Smooth muscle cell (in vitro differentiated cells): ENCODE data around the gene MFSD12. TPM values are rescaled to one million over a fixed set of nuclear protein-coding genes. Genes with fewer than 3 reads are reported as not detected.
"Not testable (repeated sequence)": the region's sequence is repeated elsewhere in the genome, so short reads cannot be mapped to it uniquely, and the experiment has no call there.

Experiments
- DNase-seq: peaks from one replicate; lab custom pipeline; 2025; ENCODE audit not compliant: unreplicated experiment; lab: John Stamatoyannopoulos, UW
- H2AFZ ChIP-seq: fragments of 200-600 bp; sonication (generic); 2 replicates; pipeline ENCODE4 v1.6.0; 2016; ENCODE audit warnings: antibody characterized with exemption, low read depth, mild to moderate bottlenecking
- H3F3A ChIP-seq: fragments of 200-600 bp; sonication (generic); 2 replicates; pipeline ENCODE4 v1.6.0; 2017; ENCODE audit warnings: antibody characterized with exemption, low read depth
- H3K27ac ChIP-seq: fragments of 200-600 bp; sonication (generic); 2 replicates; pipeline ENCODE4 v1.5.1; 2016; ENCODE audit warnings: low read depth, mild to moderate bottlenecking
- H3K27me3 ChIP-seq: fragments of 200-600 bp; sonication (generic); 2 replicates; pipeline ENCODE4 v1.6.1; 2016; ENCODE audit warnings: low read depth, mild to moderate bottlenecking
- H3K36me3 ChIP-seq: fragments of 200-600 bp; sonication (generic); 2 replicates; pipeline ENCODE4 v1.5.1; 2016; ENCODE audit warnings: low read depth
- H3K4me1 ChIP-seq: fragments of 200-600 bp; sonication (generic); 2 replicates; pipeline ENCODE4 v1.5.1; 2016; ENCODE audit warnings: low read depth
- H3K4me2 ChIP-seq: fragments of 200-600 bp; sonication (generic); 2 replicates; pipeline ENCODE4 v1.6.0; 2016; ENCODE audit warnings: mild to moderate bottlenecking
- H3K4me3 ChIP-seq: fragments of 200-600 bp; sonication (generic); 2 replicates; pipeline ENCODE4 v1.5.1; 2016; ENCODE audit warnings: mild to moderate bottlenecking
- H3K79me2 ChIP-seq: fragments of 200-600 bp; sonication (generic); 2 replicates; pipeline ENCODE4 v1.6.0; 2016; ENCODE audit warnings: low read depth, mild to moderate bottlenecking
- H3K9ac ChIP-seq: fragments of 200-600 bp; sonication (generic); 2 replicates; pipeline ENCODE4 v1.6.0; 2016; ENCODE audit warnings: low read depth
- H3K9me3 ChIP-seq: fragments of 200-600 bp; sonication (generic); replicated peaks from 2 replicates; pipeline ENCODE4 v1.5.1; 2016; ENCODE audit warnings: low read depth
- H4K20me1 ChIP-seq: fragments of 200-600 bp; sonication (generic); 2 replicates; pipeline ENCODE4 v1.6.0; 2016; ENCODE audit warnings: low read depth
- WGBS: methylation state at CpG from one replicate; pipeline ENCODE4 v1.1.7; 2016; ENCODE audit warnings: low lambda C conversion rate; 5-methylcytosine and 5-hydroxymethylcytosine counted together
- polyA plus RNA-seq: library from polyadenylated mRNA; unstranded; fragments of >200 nt; fragmentation: Nextera tagmentation; extraction: Ambion mirVana; gene quantifications from 2 replicates; pipeline ENCODE4 v1.2.1, GENCODE V29; 2016
- total RNA-seq: library from RNA; depleted of rRNA; stranded (reverse); fragments of >200 nt; gene quantifications from 2 replicates; pipeline ENCODE4 v1.2.3, GENCODE V29; 2014
- TF ChIP-seq, protein P1 (sequence below): fragments of 200-600 bp; sonication (generic); IDR thresholded peaks from 2 replicates; pipeline ENCODE4 v1.5.1; 2017; ENCODE audit warnings: borderline replicate concordance, mild to moderate bottlenecking, antibody characterized with exemption; ENCODE audit not compliant: insufficient read depth, poor library complexity, severe bottlenecking

Gene MFSD12
- total and polyA plus RNA-seq, 2 experiments from 2014 or later: 56.0 to 73.8 TPM

GRCh38 chr19:3532154-3532786 lies 25.1 kb downstream of the MFSD12 start:
- TF ChIP-seq, protein P1, sequence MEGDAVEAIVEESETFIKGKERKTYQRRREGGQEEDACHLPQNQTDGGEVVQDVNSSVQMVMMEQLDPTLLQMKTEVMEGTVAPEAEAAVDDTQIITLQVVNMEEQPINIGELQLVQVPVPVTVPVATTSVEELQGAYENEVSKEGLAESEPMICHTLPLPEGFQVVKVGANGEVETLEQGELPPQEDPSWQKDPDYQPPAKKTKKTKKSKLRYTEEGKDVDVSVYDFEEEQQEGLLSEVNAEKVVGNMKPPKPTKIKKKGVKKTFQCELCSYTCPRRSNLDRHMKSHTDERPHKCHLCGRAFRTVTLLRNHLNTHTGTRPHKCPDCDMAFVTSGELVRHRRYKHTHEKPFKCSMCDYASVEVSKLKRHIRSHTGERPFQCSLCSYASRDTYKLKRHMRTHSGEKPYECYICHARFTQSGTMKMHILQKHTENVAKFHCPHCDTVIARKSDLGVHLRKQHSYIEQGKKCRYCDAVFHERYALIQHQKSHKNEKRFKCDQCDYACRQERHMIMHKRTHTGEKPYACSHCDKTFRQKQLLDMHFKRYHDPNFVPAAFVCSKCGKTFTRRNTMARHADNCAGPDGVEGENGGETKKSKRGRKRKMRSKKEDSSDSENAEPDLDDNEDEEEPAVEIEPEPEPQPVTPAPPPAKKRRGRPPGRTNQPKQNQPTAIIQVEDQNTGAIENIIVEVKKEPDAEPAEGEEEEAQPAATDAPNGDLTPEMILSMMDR: no peak
- WGBS: 98% methylated on average over 29 of the region's 33 CpGs
- Histone ChIP-seq H3K9ac (no peak overlapping the region), H3K27ac (no peak overlapping the region), H2AFZ (no peak overlapping the region), H3K9me3 (no peaks in the 10 kb centered on the region), H3F3A (no peaks in the 10 kb centered on the region), H3K4me3 (no peak overlapping the region), H3K36me3 (no peaks in the 10 kb centered on the region), H3K4me1 (no peaks in the 10 kb centered on the region), H3K4me2 (no peak overlapping the region), H3K27me3 (no peaks in the 10 kb centered on the region), H3K79me2 (no peaks in the 10 kb centered on the region), H4K20me1 (peaks cover 11% of the 10 kb centered on the region)
- DNase-seq: no peak

GRCh38 chr19:3531716-3532115 lies 25.7 kb downstream of the MFSD12 start:
- Histone ChIP-seq H3K9ac (no peak overlapping the region), H3K9me3 (no peaks in the 10 kb centered on the region), H3K4me3 (no peak overlapping the region), H3F3A (no peaks in the 10 kb centered on the region), H3K79me2 (no peaks in the 10 kb centered on the region), H3K4me2 (no peak overlapping the region), H3K4me1 (no peaks in the 10 kb centered on the region), H3K27ac (no peak overlapping the region), H4K20me1 (peaks cover 16% of the 10 kb centered on the region), H2AFZ (no peak overlapping the region), H3K36me3 (no peaks in the 10 kb centered on the region), H3K27me3 (no peaks in the 10 kb centered on the region)
- WGBS: 95% methylated on average over 24 of the region's 29 CpGs
- DNase-seq: no peak
- TF ChIP-seq, protein P1: no peak

DNA sequence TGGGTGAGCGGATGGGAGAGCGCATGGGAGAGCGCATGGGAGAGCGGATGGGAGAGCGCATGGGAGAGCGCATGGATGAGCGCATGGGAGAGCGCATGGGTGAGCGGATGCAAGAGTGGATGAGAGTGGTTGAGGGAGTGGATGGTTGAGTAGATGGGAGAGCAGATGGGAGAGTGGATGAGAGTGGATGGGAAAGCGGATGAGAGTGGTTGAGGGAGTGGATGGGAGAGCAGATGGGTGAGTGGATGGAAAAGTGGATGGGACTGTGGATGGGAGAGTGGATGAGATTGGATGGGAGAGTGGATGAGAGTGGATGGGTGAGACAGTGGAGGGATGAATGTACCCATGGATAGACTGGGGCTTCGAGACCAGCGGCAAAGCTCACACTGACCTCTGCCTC lies 27.0 kb downstream of the MFSD12 start:
- H4K20me1 ChIP-seq: peaks cover 28% of the 10 kb centered on the region

DNA sequence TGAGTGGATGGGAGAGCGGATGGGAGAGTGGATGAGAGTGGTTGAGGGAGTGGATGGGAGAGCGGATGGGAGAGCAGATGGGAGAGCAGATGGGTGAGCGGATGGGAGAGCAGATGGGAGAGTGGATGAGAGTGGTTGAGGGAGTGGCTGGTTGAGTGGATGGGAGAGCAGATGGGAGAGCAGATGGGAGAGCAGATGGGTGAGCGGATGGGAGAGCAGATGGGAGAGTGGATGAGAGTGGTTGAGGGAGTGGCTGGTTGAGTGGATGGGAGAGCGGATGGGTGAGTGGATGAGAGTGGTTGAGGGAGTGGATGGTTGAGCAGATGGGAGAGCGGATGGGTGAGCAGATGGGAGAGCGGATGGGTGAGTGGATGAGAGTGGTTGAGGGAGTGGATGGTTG lies 28.1 kb downstream of the MFSD12 start:
- not testable (repeated sequence) for H2AFZ ChIP-seq, H3K79me2 ChIP-seq, H3K27me3 ChIP-seq, H3K9me3 ChIP-seq, H3K9ac ChIP-seq, H3K4me2 ChIP-seq, H3F3A ChIP-seq, H3K4me1 ChIP-seq, H3K4me3 ChIP-seq, H3K36me3 ChIP-seq, DNase-seq, H3K27ac ChIP-seq
- H4K20me1 ChIP-seq: peaks cover 38% of the 10 kb centered on the region
- 100% methylated on average over 6 of the region's 7 CpGs for WGBS

More for the DNA sequence above, 27.0 kb downstream of the MFSD12 start:
- Histone ChIP-seq H2AFZ (no peak overlapping the region), H3K27me3 (no peaks in the 10 kb centered on the region), H3F3A (no peaks in the 10 kb centered on the region), H3K4me1 (no peaks in the 10 kb centered on the region), H3K4me2 (no peak overlapping the region), H3K9me3 (no peaks in the 10 kb centered on the region), H3K36me3 (no peaks in the 10 kb centered on the region), H3K27ac (no peak overlapping the region), H3K9ac (no peak overlapping the region), H3K79me2 (no peaks in the 10 kb centered on the region), H3K4me3 (no peak overlapping the region)
- TF ChIP-seq, protein P1: no peak
- DNase-seq: no peak
- WGBS: 96% methylated on average over 10 of the region's 12 CpGs
